Endothelial cell of hepatic sinusoid (primary cell): ENCODE data around the gene CD47.

Experiments used
- in situ Hi-C: cut with HindIII; loops from 2 replicates; pipeline ENCODE4 v1.10.0; 2017; ENCODE audit warnings: low sequenced_read_pairs

CD47 gene

DNA sequence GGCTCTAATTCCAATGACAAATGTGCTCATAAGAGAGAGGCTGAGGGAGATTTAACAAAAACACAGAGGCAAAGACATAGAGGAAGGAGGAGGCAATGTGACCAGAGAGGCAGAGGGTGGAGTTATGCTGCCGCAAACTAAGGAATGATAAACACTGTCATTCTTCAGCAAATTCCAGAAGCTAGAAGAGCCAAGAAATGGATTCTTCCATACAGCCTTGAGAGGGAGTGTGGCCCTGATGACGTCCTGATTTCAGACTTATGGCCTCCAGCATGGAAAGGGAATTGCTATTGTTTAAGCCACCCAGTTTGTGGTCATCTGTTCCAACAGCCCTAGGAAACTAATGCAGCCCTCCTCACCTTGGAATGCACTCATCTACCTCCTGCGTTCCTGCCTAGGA, 30.5 kb downstream of the CD47 start:
- in situ Hi-C loops: no loop called here

- in situ Hi-C loops: loop anchor here (10.0 kb wide), 1 partner anchor 61 kb away; no protein-coding TSS in a partner anchor
These were observed 34.9 kb downstream of the CD47 start for GRCh38 chr3:108055931-108056330.

GRCh38 chr3:108054935-108055334, 35.9 kb downstream of the CD47 start:
- in situ Hi-C loops: loop anchor here (10.0 kb wide), 1 partner anchor 60 kb away; no protein-coding TSS in a partner anchor

DNA sequence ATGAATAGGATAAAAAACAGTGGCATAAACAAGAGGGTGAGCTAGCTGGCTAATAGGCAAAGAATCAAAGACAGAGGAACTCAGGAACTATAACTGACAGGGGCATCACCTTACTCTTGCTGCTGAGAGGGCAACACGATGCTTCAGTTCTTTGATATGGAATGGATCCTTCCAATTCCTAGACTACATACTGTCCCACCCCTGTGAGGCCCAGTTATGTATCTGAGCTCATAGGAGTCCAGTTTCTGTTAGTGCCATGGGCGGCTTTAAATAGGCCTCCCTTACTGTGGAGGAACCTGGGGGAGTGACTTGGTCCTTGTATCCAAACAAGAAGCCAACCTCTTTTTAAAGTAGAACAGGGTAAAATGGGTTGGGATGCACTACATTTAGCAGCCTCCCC, 37.3 kb downstream of the CD47 start:
- in situ Hi-C loops: loop anchor here (10.0 kb wide), 1 partner anchor 59 kb away; no protein-coding TSS in a partner anchor

- in situ Hi-C loops: loop anchor here (10.0 kb wide), 1 partner anchor 58 kb away; no protein-coding TSS in a partner anchor
These were observed 37.8 kb downstream of the CD47 start for GRCh38 chr3:108053067-108053466.

DNA sequence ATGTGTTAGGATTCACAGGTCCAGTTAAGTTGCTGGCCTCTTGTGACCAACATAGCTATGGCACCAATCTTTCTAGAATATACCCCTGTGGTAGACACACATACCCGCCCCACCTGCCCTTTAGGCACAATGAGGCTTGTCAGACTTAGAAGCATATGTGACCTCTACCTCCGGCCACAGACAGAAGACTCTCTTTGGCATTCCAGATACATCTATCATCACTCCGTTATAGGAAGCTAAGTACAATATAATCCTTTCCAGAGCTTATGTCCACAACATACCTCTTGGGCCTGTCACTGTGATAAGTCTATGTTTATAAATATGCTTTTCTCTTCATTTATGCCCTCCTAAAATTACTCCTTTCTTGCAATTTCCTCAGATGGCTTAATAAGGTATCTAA, 39.8 kb downstream of the CD47 start:
- in situ Hi-C loops: loop anchor here (10.0 kb wide), 1 partner anchor 56 kb away; no protein-coding TSS in a partner anchor

DNA sequence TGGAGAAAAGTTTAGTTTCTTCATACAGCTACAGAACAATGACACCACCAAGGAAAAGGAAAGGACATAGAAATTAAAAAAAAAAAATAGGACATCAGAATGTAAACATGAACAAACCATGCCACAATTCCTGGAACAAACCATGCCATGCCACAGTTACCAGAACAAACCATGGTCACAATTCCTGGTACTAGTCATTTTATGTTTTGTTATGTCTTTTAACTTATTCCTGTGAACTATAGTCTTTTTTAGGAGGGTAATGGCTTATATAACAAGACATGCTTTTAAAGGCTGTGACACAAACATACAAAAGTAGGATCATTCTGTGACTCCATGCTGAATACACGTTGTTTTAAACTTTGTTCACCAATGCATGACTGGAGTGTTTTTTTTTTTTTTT, 42.8 kb downstream of the CD47 start:
- in situ Hi-C loops: no loop called here

GRCh38 chr3:108046247-108046646, 44.6 kb downstream of the CD47 start:
- in situ Hi-C loops: no loop called here

GRCh38 chr3:108044699-108045098, 46.1 kb downstream of the CD47 start:
- in situ Hi-C loops: no loop called here

DNA sequence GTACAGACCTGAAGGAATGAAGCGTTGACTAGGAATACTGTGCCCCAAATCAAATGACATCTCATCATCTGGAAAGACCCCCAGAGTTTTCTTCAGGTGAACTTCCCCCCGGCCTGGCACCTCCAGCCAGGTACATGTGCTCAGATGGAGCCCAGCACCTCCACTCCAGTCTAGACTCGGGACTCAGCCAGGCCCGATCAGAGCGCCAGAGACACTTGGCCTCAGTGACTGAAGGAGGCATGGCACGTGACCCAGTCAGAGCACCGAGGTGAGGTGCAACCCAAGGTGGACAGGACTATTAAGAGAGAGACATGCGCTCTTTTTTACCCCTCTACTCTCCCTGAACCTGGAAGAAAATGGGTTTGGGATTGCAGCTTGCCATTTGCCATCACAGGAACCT, 48.5 kb downstream of the CD47 start:
- in situ Hi-C loops: no loop called here

- in situ Hi-C loops: no loop called here
These were observed 49.6 kb downstream of the CD47 start for GRCh38 chr3:108041253-108041652.

GRCh38 chr3:108037770-108038169, 53.1 kb downstream of the CD47 start:
- in situ Hi-C loops: no loop called here

GRCh38 chr3:108036984-108037741, 53.7 kb downstream of the CD47 start:
- in situ Hi-C loops: no loop called here

DNA sequence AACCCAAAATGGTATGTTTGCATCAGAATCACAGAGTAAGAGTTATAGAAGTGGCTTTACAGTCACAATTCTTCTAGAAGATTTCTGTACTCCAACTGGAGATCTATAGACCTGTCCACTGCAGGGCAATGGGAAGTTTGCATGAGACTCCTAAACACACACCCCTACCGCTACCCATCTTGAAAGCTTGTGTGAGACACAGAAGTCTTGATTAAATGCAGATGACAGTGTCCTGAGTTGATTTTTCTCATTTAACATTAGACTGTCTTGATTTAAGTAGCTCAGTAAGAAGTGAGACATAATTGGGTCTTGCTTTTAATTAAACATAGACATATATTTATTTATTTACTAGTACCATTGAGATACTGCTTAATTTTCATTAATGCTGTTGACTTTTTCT, 54.4 kb downstream of the CD47 start:
- in situ Hi-C loops: no loop called here

DNA sequence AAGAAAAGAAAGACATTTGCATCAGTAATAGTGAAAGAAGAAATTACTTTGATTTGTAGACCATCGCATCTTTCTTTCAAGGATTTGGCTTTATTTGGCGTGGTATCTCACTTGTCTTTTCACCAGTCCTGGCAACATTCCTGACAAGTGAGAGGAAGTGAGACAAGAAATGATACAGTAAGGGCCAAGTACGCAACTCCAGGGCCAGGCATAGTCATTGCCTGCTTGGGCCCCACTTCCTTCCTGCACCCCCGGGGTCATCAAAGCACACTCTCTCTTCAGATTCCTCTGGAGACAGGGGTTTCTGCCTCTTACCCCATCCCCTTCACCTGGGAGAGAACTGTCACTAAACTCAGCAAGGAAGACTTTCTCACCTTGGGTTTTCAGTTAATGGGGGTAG, 55.1 kb downstream of the CD47 start:
- in situ Hi-C loops: no loop called here

DNA sequence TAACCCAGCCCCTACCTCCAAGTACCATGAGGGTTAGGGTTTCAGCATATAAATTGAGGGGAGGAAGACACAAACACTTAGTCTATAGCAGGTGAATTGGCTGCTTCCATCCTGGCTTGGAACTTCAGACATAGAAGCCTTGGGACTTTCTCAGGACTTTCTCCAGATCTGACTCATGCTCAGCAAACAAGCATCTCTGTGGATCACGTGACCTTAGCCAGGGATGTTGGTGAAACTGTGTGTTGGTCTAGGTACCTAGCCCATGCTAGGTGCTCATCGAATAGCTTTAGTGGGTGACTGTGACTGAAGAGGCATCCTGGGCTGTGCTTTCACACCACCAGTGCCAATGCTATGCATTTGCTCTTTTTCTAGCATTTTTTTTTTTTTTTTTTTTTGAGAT, 58.9 kb downstream of the CD47 start:
- in situ Hi-C loops: no loop called here

DNA sequence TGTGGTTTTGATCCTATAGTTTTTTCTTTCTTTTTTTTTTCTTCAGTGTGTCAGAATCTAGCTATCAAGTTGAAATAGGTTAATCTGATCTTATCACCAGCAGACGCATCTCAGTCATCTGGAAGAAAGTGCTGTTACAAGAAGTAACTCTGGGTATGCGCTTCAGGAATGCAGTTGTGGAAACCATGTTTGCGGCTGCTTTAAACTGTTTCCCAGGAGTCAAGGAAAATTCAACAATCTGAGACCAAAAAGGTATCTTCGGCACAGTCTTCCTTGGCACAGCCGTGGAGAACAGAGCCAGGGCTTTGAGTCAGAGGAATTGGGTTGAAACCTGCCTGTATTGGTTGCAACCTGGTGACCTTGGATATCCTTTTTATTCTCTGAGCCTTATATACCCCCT, 59.9 kb downstream of the CD47 start:
- in situ Hi-C loops: no loop called here

DNA sequence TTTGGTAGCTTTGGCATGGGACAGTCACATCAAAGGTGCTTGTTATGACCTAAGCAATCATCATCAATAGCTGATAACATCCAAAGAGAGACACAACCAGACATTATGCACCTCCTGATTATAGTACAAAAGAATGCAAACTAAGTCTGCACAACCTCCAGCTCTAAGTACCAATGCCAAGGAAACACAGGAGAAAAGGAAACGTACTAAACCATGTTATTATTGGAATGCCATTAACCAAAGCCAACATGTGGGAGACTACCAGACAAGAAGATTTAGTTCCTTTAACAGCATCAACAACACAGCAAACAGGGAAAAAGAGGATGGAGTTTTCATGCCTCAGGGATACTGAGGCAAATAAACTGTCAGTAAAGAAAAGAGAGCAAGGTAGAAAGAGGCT, 61.4 kb downstream of the CD47 start:
- in situ Hi-C loops: no loop called here

DNA sequence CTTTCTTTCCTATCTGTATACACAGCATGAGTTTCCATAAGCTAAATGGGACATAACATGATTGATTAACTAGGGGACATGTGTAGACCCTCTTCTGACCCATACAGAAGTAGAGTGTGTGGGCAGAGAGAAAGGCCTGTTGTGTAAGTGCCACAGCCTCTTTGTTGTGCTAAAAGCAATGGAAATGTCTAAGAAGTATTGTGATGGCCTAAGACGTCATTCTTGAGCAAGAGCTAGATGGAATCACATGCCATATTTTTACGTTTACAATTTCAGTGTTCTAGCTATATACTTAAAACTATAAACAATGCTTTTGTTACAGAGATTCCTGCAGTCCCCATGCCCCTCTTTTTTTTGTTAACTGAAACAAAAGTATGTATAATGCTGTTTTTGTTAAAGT, 61.9 kb downstream of the CD47 start:
- in situ Hi-C loops: no loop called here

DNA sequence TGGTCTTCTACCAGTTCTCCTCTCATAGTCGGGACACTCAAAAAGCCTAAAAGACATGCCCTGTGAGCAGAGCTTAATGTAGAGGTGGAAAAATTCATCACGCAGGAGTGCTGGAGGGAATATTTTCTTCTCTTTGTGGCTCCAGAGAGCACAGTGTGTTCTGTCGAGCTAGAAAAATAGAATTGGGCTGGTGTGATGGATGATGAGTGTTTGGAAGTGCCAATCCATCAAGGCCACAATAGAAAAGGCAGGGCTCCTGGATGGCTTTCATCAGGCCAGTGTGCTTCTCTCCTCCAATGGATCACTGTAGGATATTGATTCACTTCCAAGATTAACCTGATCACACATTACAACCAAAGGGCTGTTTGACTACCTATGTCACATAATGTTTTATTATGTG, 65.7 kb downstream of the CD47 start:
- in situ Hi-C loops: no loop called here

- in situ Hi-C loops: no loop called here
These were observed 66.5 kb downstream of the CD47 start for GRCh38 chr3:108024146-108024850.
